AG09319 (cell line): ENCODE data around the gene SLC20A1.
A peak's percentile ranks its signal among the peaks of the same experiment; 100 is the strongest.

Experiments used
- DNase-seq: peaks from one replicate; pipeline ENCODE4 v3.0.0-alpha.2; 2010; ENCODE audit warnings: low read depth; ENCODE audit errors: extremely low read depth
- TF ChIP-seq, protein P1 (sequence below): IDR thresholded peaks from 2 replicates; pipeline ENCODE4 v1.5.1; 2011; ENCODE audit warnings: low read depth, mild to moderate bottlenecking, inconsistent platforms, low read length, moderate library complexity

The SLC20A1 gene

DNA sequence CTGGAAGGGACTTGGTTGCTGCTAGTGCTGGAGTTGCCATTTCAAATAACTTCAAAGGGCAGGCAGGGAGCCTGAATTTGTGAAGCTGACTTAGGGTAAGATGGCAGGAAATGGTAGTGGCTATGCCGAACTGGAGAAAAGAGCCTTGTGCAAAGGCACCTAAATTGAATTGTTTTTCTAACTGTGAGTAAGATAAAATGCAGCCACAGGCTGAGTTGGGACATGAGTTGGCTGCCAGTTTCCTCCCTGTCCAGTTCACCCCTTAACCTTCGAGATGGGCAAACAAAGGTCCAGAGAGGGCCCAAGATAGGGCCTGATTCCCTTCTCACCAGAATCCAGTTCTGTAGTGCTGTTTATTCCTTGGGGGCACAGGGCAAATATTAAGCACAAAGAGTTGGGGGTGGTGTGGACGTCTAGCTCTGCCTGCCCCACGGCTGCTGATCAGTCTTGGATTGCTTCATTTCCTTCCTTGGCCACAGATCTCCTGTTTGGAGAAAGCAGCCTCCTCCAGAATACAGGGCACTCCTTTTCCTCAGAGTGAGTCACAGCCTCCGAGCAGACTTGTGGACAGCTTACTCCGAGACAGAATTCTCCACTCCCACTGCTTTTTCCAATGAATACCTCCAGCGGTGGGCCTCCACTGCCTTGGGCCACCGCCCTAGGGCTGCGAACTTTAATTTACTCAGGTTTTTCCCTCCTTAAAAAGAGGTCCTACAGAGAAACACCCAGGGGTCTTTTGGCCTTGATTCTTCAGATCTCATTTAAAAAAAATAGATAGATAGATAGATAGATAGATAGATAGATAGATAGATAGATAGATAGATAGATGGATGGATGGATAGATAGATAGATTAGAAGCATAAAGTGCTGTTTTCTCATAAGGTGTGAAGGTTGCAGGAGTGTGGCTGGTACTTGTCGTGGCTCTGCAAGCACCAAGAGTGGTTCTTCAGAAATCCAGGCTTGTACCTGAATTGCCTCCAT, 18.4 kb upstream of the SLC20A1 start:
- peak; percentile 79 for DNase-seq
- TF ChIP-seq, protein P1, sequence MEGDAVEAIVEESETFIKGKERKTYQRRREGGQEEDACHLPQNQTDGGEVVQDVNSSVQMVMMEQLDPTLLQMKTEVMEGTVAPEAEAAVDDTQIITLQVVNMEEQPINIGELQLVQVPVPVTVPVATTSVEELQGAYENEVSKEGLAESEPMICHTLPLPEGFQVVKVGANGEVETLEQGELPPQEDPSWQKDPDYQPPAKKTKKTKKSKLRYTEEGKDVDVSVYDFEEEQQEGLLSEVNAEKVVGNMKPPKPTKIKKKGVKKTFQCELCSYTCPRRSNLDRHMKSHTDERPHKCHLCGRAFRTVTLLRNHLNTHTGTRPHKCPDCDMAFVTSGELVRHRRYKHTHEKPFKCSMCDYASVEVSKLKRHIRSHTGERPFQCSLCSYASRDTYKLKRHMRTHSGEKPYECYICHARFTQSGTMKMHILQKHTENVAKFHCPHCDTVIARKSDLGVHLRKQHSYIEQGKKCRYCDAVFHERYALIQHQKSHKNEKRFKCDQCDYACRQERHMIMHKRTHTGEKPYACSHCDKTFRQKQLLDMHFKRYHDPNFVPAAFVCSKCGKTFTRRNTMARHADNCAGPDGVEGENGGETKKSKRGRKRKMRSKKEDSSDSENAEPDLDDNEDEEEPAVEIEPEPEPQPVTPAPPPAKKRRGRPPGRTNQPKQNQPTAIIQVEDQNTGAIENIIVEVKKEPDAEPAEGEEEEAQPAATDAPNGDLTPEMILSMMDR: no peak

GRCh38 chr2:112629224-112629623, 16.5 kb upstream of the SLC20A1 start:
- TF ChIP-seq, protein P1: no peak
- DNase-seq: no peak

DNA sequence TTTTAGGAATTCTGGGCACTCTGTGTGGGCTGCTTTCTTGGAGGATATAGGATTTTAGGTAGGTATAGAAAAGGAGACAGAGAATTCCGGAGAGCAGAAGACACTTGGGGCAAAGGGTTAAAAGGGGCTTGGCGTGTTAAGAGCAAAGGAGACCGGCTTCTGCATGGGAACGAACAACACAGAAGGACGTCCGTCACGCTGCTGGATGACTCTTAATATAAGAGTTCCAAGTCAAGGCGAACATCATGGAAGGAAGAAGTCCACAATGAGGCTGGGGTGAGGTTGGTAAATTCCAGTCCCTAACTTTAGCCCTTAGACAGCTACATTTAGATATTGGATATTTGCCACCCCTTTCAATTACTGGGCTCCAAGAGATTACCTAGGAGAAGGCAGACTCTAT, 15.9 kb upstream of the SLC20A1 start:
- TF ChIP-seq, protein P1: no peak
- no peak for DNase-seq

DNA sequence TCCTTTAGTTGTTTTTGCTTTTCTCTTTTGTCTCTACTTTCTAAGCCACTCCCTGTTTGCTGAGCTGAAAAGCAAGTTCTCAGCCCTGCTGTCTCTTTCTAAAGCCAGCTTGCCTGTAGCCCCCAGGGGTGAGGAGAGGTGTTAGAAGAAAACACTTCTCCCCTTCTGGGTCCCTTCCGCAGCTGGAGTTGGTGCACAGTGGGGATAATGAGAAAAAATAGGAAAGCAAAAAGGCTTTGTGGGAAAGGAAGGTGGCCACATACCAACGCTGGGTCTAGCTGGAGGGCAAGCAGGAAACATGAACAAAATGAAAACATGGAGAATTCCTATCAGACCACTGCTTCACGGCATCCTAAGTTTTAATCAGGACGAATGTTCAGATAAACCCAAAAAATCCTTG, 15.5 kb upstream of the SLC20A1 start:
- no peak for DNase-seq
- TF ChIP-seq, protein P1: no peak

DNA sequence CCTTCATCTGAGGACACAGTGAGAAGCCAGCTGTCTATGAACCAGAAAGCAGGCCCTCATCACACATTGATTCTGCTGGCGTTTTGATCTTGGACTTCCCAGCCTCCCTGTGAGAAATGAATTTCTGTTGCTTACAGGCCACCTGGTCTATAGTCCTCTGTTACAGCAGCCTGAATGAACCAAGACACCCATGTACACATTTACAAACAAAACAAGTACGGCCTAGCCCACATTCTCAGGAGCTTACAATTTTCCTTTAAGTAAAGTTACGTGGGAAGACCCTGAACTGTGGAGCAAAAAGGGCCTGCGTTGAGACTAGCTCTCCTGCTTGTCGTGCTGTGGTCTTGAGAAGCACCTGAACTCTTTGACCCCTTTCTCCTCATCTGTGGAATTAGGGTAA, 12.0 kb upstream of the SLC20A1 start:
- TF ChIP-seq, protein P1: no peak
- no peak for DNase-seq

GRCh38 chr2:112634153-112634873, 11.4 kb upstream of the SLC20A1 start:
- TF ChIP-seq, protein P1: no peak
- no peak for DNase-seq

GRCh38 chr2:112634874-112635157, 10.9 kb upstream of the SLC20A1 start:
- TF ChIP-seq, protein P1: no peak
- DNase-seq: no peak
